PC-3 (cell line): Measurements from ENCODE around the gene HDAC9. TPM values are rescaled to one million over a fixed set of nuclear protein-coding genes. Genes with fewer than 3 reads are reported as not detected.

Experiments used
- ATAC-seq: fragments of 200-7000 bp; cut with Tn5 transposase; 2 replicates; pipeline ENCODE4 v1.9.1; 2020; ENCODE audit warnings: mild to moderate bottlenecking, moderate library complexity
- BruUV-seq: library from RNA; stranded (reverse); fragments of 400-500 nt; replicated peaks from 2 replicates; lab custom pipeline; 2021; lab: Mats Ljungman, UMichigan
- CTCF ChIA-PET: fragments of 300-600 bp; sonication (Branson Sonifier 250); formaldehyde crosslinking; loops from one replicate; lab custom pipeline; 2022; ENCODE audit warnings: antibody characterized with exemption; lab: Charles Lee
- POLR2A ChIA-PET: fragments of 300-600 bp; sonication (Branson Sonifier 250); formaldehyde crosslinking; loops from one replicate; lab custom pipeline; 2022; ENCODE audit warnings: antibody characterized with exemption; ENCODE audit not compliant: unreplicated experiment; lab: Charles Lee
- DNase-seq: peaks from one replicate; pipeline ENCODE4 v3.0.0-alpha.2; 2015
- H2AFZ ChIP-seq: fragments of 300-600 bp; sonication (generic); 2 replicates; pipeline ENCODE4 v1.6.0; 2016; ENCODE audit warnings: antibody characterized with exemption, low read length
- H3F3A ChIP-seq: fragments of 300-600 bp; sonication (generic); one replicate; pipeline ENCODE4 v1.6.0; 2017; ENCODE audit warnings: antibody characterized with exemption, low read length, control low read depth, mild to moderate bottlenecking; ENCODE audit not compliant: unreplicated experiment
- H3K27ac ChIP-seq: fragments of 300-600 bp; sonication (generic); 2 replicates; pipeline ENCODE4 v1.5.1; 2016; ENCODE audit warnings: mild to moderate bottlenecking, low read length
- H3K27me3 ChIP-seq: fragments of 300-600 bp; sonication (generic); 2 replicates; pipeline ENCODE4 v1.6.1; 2016; ENCODE audit warnings: low read length, mixed read lengths
- H3K36me3 ChIP-seq: fragments of 300-600 bp; sonication (generic); 2 replicates; pipeline ENCODE4 v1.6.1; 2016; ENCODE audit warnings: low read depth, mixed run types, low read length, mixed read lengths
- H3K4me1 ChIP-seq: fragments of 300-600 bp; sonication (generic); 2 replicates; pipeline ENCODE4 v1.5.1; 2016; ENCODE audit warnings: low read length; ENCODE audit not compliant: insufficient read depth
- H3K4me2 ChIP-seq: fragments of 300-600 bp; sonication (generic); 2 replicates; pipeline ENCODE4 v1.6.0; 2016; ENCODE audit warnings: low read length
- H3K4me3 ChIP-seq: fragments of 300-600 bp; sonication (generic); 2 replicates; pipeline ENCODE4 v1.5.1; 2016; ENCODE audit warnings: mild to moderate bottlenecking, low read length, mixed read lengths
- H3K79me2 ChIP-seq: fragments of 300-600 bp; sonication (generic); 2 replicates; pipeline ENCODE4 v1.6.1; 2017; ENCODE audit warnings: low read length, mixed read lengths
- H3K9ac ChIP-seq: fragments of 300-600 bp; sonication (generic); 2 replicates; pipeline ENCODE4 v1.6.0; 2016; ENCODE audit warnings: mild to moderate bottlenecking, low read length
- H3K9me2 ChIP-seq: fragments of 300-600 bp; sonication (generic); replicated peaks from 2 replicates; pipeline ENCODE4 v1.6.1; 2016; ENCODE audit warnings: mixed run types, low read length, mixed read lengths
- H3K9me3 ChIP-seq: fragments of 300-600 bp; sonication (generic); 2 replicates; pipeline ENCODE4 v1.6.1; 2016; ENCODE audit warnings: low read length, mixed read lengths
- H4K20me1 ChIP-seq: fragments of 300-600 bp; sonication (generic); 2 replicates; pipeline ENCODE4 v1.6.1; 2016; ENCODE audit warnings: low read length, mixed read lengths
- CTCF ChIP-seq: fragments of 300-600 bp; sonication (generic); conservative IDR thresholded peaks from 2 replicates; pipeline ENCODE4 v1.5.1; 2017; ENCODE audit warnings: antibody characterized with exemption, low read depth, mild to moderate bottlenecking, low read length
- EZH2 ChIP-seq: fragments of 300-600 bp; sonication (generic); IDR thresholded peaks from one replicate; pipeline ENCODE4 v1.6.1; 2017; ENCODE audit warnings: antibody characterized with exemption, mild to moderate bottlenecking, low read length; ENCODE audit not compliant: unreplicated experiment
- EZH2phosphoT487 ChIP-seq: fragments of 300-600 bp; sonication (generic); IDR thresholded peaks from 2 replicates; pipeline ENCODE4 v1.6.1; 2018; ENCODE audit warnings: mild to moderate bottlenecking, antibody characterized with exemption, low read length, borderline replicate concordance
- intact Hi-C: fragments of 100-400 bp; cut with micrococcal nuclease; formaldehyde crosslinking; loops from 2 replicates; pipeline ENCODE4 v1.9.0; 2023
- total RNA-seq: library from RNA; depleted of rRNA; stranded (reverse); fragments of >200 nt; gene quantifications from 2 replicates; pipeline ENCODE4 v1.2.3, GENCODE V29; 2014

HDAC9 gene
- total RNA-seq, 1 experiment from 2014 or later: 7.8 TPM

- no peaks in the 10 kb centered on the region for H3K9me3 ChIP-seq
- no peaks in the 10 kb centered on the region for H4K20me1 ChIP-seq
- no peak overlapping the region for H3K4me3 ChIP-seq
- no peak overlapping the region for H2AFZ ChIP-seq
- no peaks in the 10 kb centered on the region for H3K36me3 ChIP-seq
- CTCF ChIA-PET: no interaction called here
- no peak overlapping the region for H3K9ac ChIP-seq
- no peak overlapping the region for H3K4me2 ChIP-seq
- no TSS peak for BruUV-seq
- no peaks in the 10 kb centered on the region for H3F3A ChIP-seq
- POLR2A ChIA-PET: no interaction called here
- no peaks in the 10 kb centered on the region for H3K27me3 ChIP-seq
- H3K79me2 ChIP-seq: no peaks in the 10 kb centered on the region
- H3K27ac ChIP-seq: no peak overlapping the region
- intact Hi-C loops: no loop called here
- ATAC-seq (no peak), DNase-seq (no peak)
- no peaks in the 10 kb centered on the region for H3K9me2 ChIP-seq
- TF ChIP-seq EZH2: no peak
- no peak for TF ChIP-seq EZH2phosphoT487
- TF ChIP-seq CTCF: no peak
- no peaks in the 10 kb centered on the region for H3K4me1 ChIP-seq
Measured at GRCh38 chr7:18473119-18473518, 22.4 kb upstream of the HDAC9 start.

- H3K4me2 ChIP-seq: no peak overlapping the region
- no peaks in the 10 kb centered on the region for H3K79me2 ChIP-seq
- CTCF ChIA-PET: no interaction called here
- H3K9ac ChIP-seq: no peak overlapping the region
- no peak overlapping the region for H2AFZ ChIP-seq
- H3F3A ChIP-seq: no peaks in the 10 kb centered on the region
- H3K9me3 ChIP-seq: no peaks in the 10 kb centered on the region
- H3K9me2 ChIP-seq: no peaks in the 10 kb centered on the region
- POLR2A ChIA-PET: no interaction called here
- no TSS peak for BruUV-seq
- no peak for DNase-seq
- intact Hi-C loops: no loop called here
- no peaks in the 10 kb centered on the region for H4K20me1 ChIP-seq
- no peak for ATAC-seq
- H3K4me1 ChIP-seq: no peaks in the 10 kb centered on the region
- TF ChIP-seq EZH2: no peak
- TF ChIP-seq CTCF: no peak
- TF ChIP-seq EZH2phosphoT487: no peak
- H3K4me3 ChIP-seq: no peak overlapping the region
- H3K36me3 ChIP-seq: no peaks in the 10 kb centered on the region
- H3K27me3 ChIP-seq: no peaks in the 10 kb centered on the region
- no peak overlapping the region for H3K27ac ChIP-seq
Measured at GRCh38 chr7:18474944-18475343, 20.6 kb upstream of the HDAC9 start.

GRCh38 chr7:18475488-18475887 lies 20.1 kb upstream of the HDAC9 start:
- intact Hi-C loops: no loop called here
- Histone ChIP-seq H3K4me1 (no peaks in the 10 kb centered on the region), H3K4me2 (no peak overlapping the region), H3F3A (no peaks in the 10 kb centered on the region), H2AFZ (no peak overlapping the region), H3K79me2 (no peaks in the 10 kb centered on the region), H3K27me3 (no peaks in the 10 kb centered on the region), H3K9ac (no peak overlapping the region), H3K9me2 (no peaks in the 10 kb centered on the region), H3K9me3 (no peaks in the 10 kb centered on the region), H3K4me3 (no peak overlapping the region), H3K27ac (no peak overlapping the region), H3K36me3 (no peaks in the 10 kb centered on the region), H4K20me1 (no peaks in the 10 kb centered on the region)
- ATAC-seq: no peak
- POLR2A ChIA-PET: no interaction called here
- no TSS peak for BruUV-seq
- no peak for DNase-seq
- CTCF ChIA-PET: no interaction called here
- no peak for TF ChIP-seq CTCF
- TF ChIP-seq EZH2phosphoT487: no peak
- no peak for TF ChIP-seq EZH2
